Measurements from ENCODE around the gene ALDH3A2.

The ALDH3A2 gene

GRCh38 chr17:19716108-19717030 lies 67.8 kb downstream of the ALDH3A2 start, which contains the start of gene SLC47A2:
TSS of gene SLC47A2 (minus strand) at chr17:19716584. CDS start at chr17:19716555, 29 bp downstream.
- TF ChIP-seq, protein P1, sequence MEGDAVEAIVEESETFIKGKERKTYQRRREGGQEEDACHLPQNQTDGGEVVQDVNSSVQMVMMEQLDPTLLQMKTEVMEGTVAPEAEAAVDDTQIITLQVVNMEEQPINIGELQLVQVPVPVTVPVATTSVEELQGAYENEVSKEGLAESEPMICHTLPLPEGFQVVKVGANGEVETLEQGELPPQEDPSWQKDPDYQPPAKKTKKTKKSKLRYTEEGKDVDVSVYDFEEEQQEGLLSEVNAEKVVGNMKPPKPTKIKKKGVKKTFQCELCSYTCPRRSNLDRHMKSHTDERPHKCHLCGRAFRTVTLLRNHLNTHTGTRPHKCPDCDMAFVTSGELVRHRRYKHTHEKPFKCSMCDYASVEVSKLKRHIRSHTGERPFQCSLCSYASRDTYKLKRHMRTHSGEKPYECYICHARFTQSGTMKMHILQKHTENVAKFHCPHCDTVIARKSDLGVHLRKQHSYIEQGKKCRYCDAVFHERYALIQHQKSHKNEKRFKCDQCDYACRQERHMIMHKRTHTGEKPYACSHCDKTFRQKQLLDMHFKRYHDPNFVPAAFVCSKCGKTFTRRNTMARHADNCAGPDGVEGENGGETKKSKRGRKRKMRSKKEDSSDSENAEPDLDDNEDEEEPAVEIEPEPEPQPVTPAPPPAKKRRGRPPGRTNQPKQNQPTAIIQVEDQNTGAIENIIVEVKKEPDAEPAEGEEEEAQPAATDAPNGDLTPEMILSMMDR (conservative IDR thresholded peaks at IDR 0.05; ENCODE audit: low read depth, low read length): no peak
- no peak for DNase-seq (ENCODE audit: low read depth)
- H3K4me3 ChIP-seq (ENCODE audit: low read length): no peak within 1 kb of the TSS

DNA sequence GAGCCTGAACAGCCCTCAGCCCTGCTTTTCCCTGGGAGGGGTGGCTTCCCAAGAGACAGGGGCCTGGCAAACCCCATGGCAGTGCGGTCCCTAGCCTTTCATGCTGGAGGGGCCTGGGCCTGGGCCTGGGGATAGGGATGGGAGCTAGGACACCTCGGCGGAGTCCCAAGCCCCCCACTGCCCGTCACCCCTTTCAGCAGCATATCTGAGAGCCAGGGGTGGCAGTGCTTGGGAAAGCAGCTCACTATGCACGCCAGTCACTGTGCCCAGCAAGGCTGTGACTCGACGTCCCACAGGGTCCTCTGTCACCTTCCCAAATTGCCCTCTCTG lies 68.4 kb downstream of the ALDH3A2 start:
- H3K4me3 ChIP-seq (ENCODE audit: low read length): no peak overlapping the region
- no peak for DNase-seq (ENCODE audit: low read depth)
- TF ChIP-seq, protein P1 (conservative IDR thresholded peaks at IDR 0.05; ENCODE audit: low read depth, low read length): no peak

DNA sequence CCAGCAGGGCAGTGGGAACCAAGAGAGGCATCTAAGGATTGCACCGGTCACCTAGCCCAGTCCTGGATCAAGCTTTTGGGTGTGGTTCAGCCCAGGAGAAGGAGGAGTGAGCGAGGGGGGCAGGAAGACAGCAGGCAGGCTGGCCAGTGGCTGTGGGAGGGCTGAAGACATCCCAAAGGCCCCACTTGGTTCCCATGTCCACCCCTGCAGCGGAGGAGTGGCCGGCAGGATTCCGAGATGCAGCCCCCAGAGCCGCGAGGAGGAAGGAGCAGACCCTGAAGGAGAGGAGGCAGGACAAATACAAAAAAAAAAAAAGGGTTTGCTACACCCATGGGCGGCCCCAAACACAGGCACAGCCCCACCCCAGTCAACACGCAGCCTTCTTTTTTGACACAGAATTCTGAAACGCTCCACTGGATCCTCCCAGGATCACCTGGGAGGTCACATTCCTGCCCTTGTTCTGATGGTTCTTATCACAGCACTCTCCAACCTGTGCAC lies 68.9 kb downstream of the ALDH3A2 start:
- no peak overlapping the region for H3K4me3 ChIP-seq (ENCODE audit: low read length)
- no peak for DNase-seq (ENCODE audit: low read depth)
- TF ChIP-seq, protein P1 (conservative IDR thresholded peaks at IDR 0.05; ENCODE audit: low read depth, low read length): no peak

- H3K4me3 ChIP-seq (ENCODE audit: low read length): no peak overlapping the region
- TF ChIP-seq, protein P1 (conservative IDR thresholded peaks at IDR 0.05; ENCODE audit: low read depth, low read length): no peak
These were observed 69.6 kb downstream of the ALDH3A2 start for GRCh38 chr17:19718041-19718612.

DNA sequence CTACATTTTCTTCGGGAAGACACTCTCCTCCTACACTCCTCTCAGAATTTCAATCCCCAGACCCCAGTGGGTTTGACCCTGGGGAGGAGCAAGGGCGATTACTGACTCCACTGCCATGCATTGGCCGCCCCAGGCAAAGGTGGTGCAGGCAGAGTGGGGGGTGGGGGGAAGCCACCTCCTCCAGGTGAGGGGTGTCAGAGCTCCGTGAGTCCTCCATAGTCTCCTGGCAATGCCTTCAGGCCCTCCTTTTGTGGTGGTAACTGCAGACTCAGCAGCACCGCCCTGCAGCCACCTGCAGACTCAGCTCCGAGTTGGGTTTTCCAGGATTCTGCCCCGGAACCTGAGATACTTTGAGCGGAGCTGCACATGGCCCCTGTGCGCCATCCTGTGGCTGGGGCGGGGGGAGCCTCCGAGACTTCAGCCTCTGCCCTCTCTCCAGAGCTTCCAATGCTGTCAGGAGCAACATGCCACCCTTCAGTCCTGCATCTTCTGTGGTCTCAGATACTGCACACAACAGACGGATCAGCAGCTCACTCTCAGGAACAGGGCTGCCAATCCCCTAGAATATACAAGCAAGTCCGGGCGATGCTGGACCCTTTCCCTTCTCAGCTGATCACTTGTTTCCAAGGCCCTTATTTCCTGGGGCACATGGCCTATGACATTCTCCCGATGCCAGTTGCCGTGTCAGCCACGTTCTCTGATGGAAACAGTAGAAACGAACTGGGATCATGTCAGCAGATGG lies 70.2 kb downstream of the ALDH3A2 start:
- H3K4me3 ChIP-seq (ENCODE audit: low read length): no peak overlapping the region
- DNase-seq (ENCODE audit: low read depth): no peak

More at GRCh38 chr17:19718041-19718612, 69.6 kb downstream of the ALDH3A2 start:
- no peak for DNase-seq (ENCODE audit: low read depth)

GRCh38 chr17:19719355-19720209 lies 71.0 kb downstream of the ALDH3A2 start:
- TF ChIP-seq, protein P1 (conservative IDR thresholded peaks at IDR 0.05; ENCODE audit: low read depth, low read length): no peak
- DNase-seq (ENCODE audit: low read depth): no peak
- no peak overlapping the region for H3K4me3 ChIP-seq (ENCODE audit: low read length)

More for the DNA sequence above, 70.2 kb downstream of the ALDH3A2 start:
- TF ChIP-seq, protein P1 (conservative IDR thresholded peaks at IDR 0.05; ENCODE audit: low read depth, low read length): peak; percentile 25
